ENCODE measurements around the gene ANKRD40CL.
A peak's percentile ranks its signal among the peaks of the same experiment; 100 is the strongest.

The ANKRD40CL gene

DNA sequence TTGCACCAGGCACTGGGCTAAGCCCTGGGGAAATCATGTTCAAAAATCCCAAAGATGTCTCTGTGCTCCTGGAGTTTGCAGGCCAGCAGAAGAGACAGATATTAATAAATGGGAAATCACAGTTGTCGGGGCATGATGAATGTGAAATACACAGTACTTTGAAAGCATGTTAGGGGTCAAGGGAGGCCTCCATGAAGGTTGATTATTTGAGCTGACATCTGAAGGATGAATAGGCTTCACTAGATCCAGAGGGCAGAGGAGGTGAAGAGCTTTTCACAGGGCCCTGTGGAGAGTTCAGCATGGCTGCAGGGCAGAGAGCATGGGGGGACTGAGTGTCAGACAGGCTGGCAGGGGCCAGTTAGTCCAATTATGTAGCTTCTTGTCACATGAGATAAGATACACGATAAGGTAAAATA lies 2.6 kb downstream of the ANKRD40CL start:
- H3K4me1 ChIP-seq = peaks cover 36% of the 10 kb centered on the region
- no peak overlapping the region for H3K4me3 ChIP-seq
- no peaks in the 10 kb centered on the region for H3K27me3 ChIP-seq
- H3K27ac ChIP-seq = no peak overlapping the region
- H3K9ac ChIP-seq = no peak overlapping the region
- no peak for TF ChIP-seq Cebpa-rat (IDR thresholded peaks at IDR 0.05)
- no peaks in the 10 kb centered on the region for H3K36me3 ChIP-seq
- no peaks in the 10 kb centered on the region for H4K20me1 ChIP-seq
- H3K9me3 ChIP-seq = no peaks in the 10 kb centered on the region
- H3K4me2 ChIP-seq = peak overlapping the region; percentile 66

DNA sequence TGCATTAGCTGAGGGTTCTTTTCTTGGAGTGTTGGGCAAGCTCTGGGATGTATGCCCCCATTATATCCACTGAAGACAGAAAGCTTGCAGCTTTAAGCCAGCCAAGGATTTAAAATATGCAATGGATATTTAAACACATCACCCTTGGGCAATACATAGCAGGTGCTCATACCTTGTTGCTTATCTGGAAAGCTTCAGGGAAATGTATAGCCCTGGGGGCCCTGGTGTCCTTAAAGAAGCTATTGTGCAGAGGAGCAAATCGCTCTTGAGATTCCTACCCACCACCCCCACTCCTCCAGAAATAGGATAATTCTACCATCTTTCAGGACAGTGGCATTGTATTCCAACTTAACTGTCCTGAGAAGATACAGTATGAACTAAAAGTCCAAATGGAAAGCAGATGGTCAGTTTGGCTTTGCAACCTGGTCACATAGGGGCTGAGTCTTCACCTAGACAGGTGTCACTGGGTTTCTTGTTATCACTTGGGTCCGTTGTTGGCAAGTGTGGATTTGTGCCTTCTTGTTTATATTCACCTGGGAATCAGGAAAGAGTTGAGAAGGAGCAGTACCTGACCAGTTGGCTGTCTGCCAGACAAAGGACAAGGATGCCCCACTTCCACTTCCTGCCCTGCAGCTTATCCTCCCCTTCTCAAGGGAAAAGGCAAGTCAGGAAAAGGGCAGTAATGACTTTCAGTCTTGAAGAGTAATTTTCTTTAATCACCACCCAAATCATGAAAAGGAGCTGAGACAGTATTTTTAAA lies 3.4 kb downstream of the ANKRD40CL start:
- H3K9me3 ChIP-seq = no peaks in the 10 kb centered on the region
- H3K27ac ChIP-seq = no peak overlapping the region
- H3K4me2 ChIP-seq = peak overlapping the region; percentile 66
- no peak overlapping the region for H3K4me3 ChIP-seq
- H4K20me1 ChIP-seq = no peaks in the 10 kb centered on the region
- H3K9ac ChIP-seq = no peak overlapping the region
- no peaks in the 10 kb centered on the region for H3K36me3 ChIP-seq
- no peak for TF ChIP-seq Cebpa-rat (IDR thresholded peaks at IDR 0.05)
- peaks cover 36% of the 10 kb centered on the region for H3K4me1 ChIP-seq
- H3K27me3 ChIP-seq = no peaks in the 10 kb centered on the region

DNA sequence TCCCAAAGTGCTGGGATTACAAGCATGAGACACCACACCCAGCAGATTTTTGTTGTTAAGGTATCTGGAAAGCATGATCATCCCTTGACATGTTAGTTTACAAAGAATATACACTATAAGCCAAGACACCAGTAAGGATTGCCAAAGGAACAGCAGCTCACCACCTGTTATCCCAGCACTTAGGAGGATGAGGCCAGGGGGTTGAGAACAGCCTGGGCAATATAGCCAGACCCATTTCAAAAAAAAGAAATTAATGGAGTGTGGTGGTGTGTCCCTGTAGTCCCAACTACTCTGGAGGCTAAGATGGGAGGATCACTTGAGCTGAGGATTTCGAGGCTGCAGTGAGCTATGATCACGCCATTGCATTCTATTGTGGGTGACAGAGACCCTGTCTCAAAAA lies 5.1 kb downstream of the ANKRD40CL start:
- TF ChIP-seq Cebpa-rat (IDR thresholded peaks at IDR 0.05) = no peak
- Histone ChIP-seq H3K36me3 (no peaks in the 10 kb centered on the region), H4K20me1 (no peaks in the 10 kb centered on the region), H3K4me3 (no peak overlapping the region), H3K9me3 (no peaks in the 10 kb centered on the region), H3K4me1 (peaks cover 36% of the 10 kb centered on the region), H3K27me3 (no peaks in the 10 kb centered on the region), H3K9ac (no peak overlapping the region), H3K4me2 (no peak overlapping the region), H3K27ac (no peak overlapping the region)

DNA sequence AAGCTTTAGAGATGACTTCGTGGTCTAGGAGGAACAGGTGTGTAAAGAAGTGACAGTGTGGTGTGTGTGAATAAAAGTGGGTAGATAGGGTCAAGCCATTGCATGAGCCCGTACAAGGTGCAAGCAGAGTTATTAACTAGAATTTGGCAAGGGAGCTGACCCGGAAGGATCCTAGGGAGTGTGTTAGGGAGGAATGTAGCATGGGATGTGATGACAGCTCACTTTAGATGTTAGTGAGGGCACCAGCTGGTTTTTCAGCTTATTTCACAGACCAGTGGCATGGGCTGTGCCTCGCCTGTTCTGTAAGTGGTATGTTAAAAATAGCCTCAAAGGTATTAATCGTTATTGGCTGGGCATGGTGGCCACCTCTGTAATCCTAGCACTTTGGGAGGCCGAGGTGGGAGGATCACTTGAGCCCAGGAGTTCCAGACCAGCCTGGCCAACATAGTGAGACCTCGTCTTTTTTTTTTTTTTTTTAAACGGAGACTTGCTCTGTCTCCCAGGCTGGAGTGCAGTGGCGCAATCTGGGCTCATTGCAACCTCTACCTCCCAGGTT lies 8.3 kb downstream of the ANKRD40CL start:
- TF ChIP-seq Cebpa-rat (IDR thresholded peaks at IDR 0.05) = no peak

DNA sequence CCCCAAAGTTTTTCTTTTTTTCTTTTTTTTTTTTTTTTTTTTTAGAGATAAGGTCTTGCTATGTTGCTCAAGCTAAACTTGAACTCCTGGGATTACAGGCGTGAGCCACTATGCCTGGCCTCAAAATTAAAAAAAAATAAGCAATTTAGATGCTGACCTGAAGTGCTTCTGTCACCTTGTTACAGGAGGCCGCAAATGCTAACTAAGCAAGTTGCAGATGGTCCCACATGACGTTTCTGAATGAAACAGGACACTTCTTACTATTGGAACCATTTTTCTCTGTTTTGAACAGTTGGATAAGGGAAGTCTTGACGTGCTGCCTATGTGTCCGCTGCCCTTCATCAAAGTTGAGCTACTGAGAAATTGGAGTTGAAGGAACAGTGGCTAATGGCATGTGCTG lies 8.8 kb downstream of the ANKRD40CL start:
- Histone ChIP-seq H3K9ac (no peak overlapping the region), H4K20me1 (peaks cover 6% of the 10 kb centered on the region), H3K9me3 (no peaks in the 10 kb centered on the region), H3K36me3 (peaks cover 25% of the 10 kb centered on the region), H3K4me3 (no peak overlapping the region), H3K27me3 (no peaks in the 10 kb centered on the region), H3K4me2 (no peak overlapping the region), H3K4me1 (peaks cover 9% of the 10 kb centered on the region; the same call in 1 of the 2 replicates), H3K27ac (no peak overlapping the region)
- no peak for TF ChIP-seq Cebpa-rat (IDR thresholded peaks at IDR 0.05)

More for the DNA sequence above, 8.3 kb downstream of the ANKRD40CL start:
- H3K27ac ChIP-seq = no peak overlapping the region
- H3K27me3 ChIP-seq = no peaks in the 10 kb centered on the region
- peaks cover 15% of the 10 kb centered on the region for H3K4me1 ChIP-seq
- no peak overlapping the region for H3K9ac ChIP-seq
- H3K4me2 ChIP-seq = no peak overlapping the region
- H3K9me3 ChIP-seq = no peaks in the 10 kb centered on the region
- peaks cover 20% of the 10 kb centered on the region for H3K36me3 ChIP-seq
- H4K20me1 ChIP-seq = peaks cover under 1% of the 10 kb centered on the region
- H3K4me3 ChIP-seq = no peak overlapping the region

DNA sequence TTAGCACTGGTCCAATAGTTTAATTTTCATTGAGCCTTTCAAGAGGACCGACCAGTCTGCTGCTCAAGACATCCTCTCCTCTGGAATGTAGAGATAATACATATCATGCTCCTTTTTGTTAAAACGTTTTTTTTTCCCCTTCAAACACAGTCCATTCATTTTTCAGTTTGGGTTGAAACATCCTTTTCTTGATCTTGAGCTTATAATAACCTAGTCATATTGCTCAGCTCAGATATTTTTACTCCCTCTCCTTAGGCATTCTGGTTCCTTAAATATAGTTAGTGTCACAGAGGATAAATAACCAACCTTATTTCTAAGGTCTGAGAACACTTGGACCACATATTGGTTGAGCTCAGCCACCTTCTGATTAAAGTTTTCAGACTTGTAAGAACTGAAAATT lies 12.8 kb downstream of the ANKRD40CL start:
- Histone ChIP-seq H3K27ac (no peak overlapping the region), H3K4me3 (no peak overlapping the region), H3K9ac (no peak overlapping the region), H4K20me1 (peaks cover 38% of the 10 kb centered on the region), H3K9me3 (no peaks in the 10 kb centered on the region), H3K4me1 (no peaks in the 10 kb centered on the region), H3K36me3 (peaks cover 65% of the 10 kb centered on the region), H3K27me3 (no peaks in the 10 kb centered on the region), H3K4me2 (no peak overlapping the region)
- no peak for TF ChIP-seq Cebpa-rat (IDR thresholded peaks at IDR 0.05)

GRCh38 chr17:50749245-50749644 lies 18.1 kb downstream of the ANKRD40CL start:
- Histone ChIP-seq H3K9ac (no peak overlapping the region), H4K20me1 (peaks cover 91% of the 10 kb centered on the region), H3K27me3 (no peaks in the 10 kb centered on the region), H3K36me3 (peaks cover 98% of the 10 kb centered on the region), H3K9me3 (no peaks in the 10 kb centered on the region), H3K4me1 (no peaks in the 10 kb centered on the region), H3K27ac (no peak overlapping the region), H3K4me2 (no peak overlapping the region), H3K4me3 (no peak overlapping the region)
- no peak for TF ChIP-seq Cebpa-rat (IDR thresholded peaks at IDR 0.05)

- H3K27me3 ChIP-seq = no peaks in the 10 kb centered on the region
- no peak overlapping the region for H3K27ac ChIP-seq
- no peak overlapping the region for H3K4me2 ChIP-seq
- H3K36me3 ChIP-seq = peaks cover 99% of the 10 kb centered on the region
- H3K4me1 ChIP-seq = no peaks in the 10 kb centered on the region
- H3K9me3 ChIP-seq = no peaks in the 10 kb centered on the region
- no peak for TF ChIP-seq Cebpa-rat (IDR thresholded peaks at IDR 0.05)
- H3K9ac ChIP-seq = no peak overlapping the region
- H4K20me1 ChIP-seq = peaks cover 99% of the 10 kb centered on the region
- H3K4me3 ChIP-seq = no peak overlapping the region
These were observed 21.7 kb downstream of the ANKRD40CL start for GRCh38 chr17:50745631-50746030.

GRCh38 chr17:50739098-50739497 lies 28.2 kb downstream of the ANKRD40CL start:
- TF ChIP-seq Cebpa-rat (IDR thresholded peaks at IDR 0.05) = no peak
- no peak overlapping the region for H3K4me3 ChIP-seq
- no peaks in the 10 kb centered on the region for H3K27me3 ChIP-seq
- no peak overlapping the region for H3K4me2 ChIP-seq
- H4K20me1 ChIP-seq = peaks cover 100% of the 10 kb centered on the region
- H3K4me1 ChIP-seq = peaks cover 19% of the 10 kb centered on the region
- H3K27ac ChIP-seq = no peak overlapping the region
- H3K9me3 ChIP-seq = no peaks in the 10 kb centered on the region
- H3K9ac ChIP-seq = no peak overlapping the region
- peaks cover 82% of the 10 kb centered on the region for H3K36me3 ChIP-seq

DNA sequence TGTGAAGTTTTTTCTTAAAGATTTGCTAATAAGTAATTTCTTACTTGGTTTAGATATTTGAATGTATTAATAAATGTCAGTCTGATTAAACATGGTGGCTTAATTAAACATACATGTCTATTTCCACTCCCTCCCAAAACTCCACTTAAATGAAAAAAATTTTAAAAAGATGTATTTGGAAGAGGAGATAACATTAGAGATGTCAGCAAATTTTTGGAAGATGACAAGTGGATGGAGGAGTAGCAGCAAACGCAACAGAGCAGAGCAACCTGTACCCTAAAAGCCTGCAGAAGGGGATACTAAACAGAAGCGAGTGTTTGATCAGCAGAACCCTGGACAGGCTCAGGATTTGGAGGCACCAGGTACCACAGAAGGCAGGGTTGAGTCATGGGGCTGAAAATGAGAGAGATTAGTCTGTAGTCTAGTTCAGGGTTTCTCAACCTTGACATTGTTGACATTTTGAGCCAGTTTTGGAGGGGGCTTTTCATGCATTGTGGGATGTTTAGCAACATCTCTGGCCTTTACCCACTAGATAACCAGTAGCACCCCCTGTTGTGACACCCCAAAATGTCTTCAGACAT lies 30.1 kb downstream of the ANKRD40CL start:
- H3K27me3 ChIP-seq = no peaks in the 10 kb centered on the region
- no peak for TF ChIP-seq Cebpa-rat (IDR thresholded peaks at IDR 0.05)
- no peaks in the 10 kb centered on the region for H3K9me3 ChIP-seq
- peaks cover 100% of the 10 kb centered on the region for H4K20me1 ChIP-seq
- H3K9ac ChIP-seq = no peak overlapping the region
- H3K4me3 ChIP-seq = no peak overlapping the region
- H3K4me1 ChIP-seq = peaks cover 29% of the 10 kb centered on the region
- no peak overlapping the region for H3K27ac ChIP-seq
- peaks cover 71% of the 10 kb centered on the region for H3K36me3 ChIP-seq
- no peak overlapping the region for H3K4me2 ChIP-seq

All from BLaER1 (cell line).